ENCODE measurements around the gene EMCN.

DNA sequence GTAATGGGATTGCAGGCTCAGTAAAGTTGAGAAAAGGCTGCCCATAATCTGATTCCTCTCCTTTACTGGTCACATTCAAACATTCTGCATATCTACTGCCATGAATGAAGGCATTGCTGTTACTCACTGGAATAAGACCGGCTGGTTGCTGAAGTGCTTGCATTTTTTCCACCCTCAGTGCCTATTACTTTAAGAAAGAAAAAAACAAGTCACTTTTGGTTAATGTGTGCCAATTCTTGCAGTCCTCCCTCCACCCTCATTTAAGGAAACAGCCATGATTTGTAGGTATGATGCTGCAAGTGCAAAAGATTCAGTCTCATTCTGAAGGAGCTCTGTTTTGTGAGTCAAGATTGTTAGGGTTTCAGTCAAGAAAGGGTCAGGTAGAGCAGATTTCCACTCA, 94.9 kb downstream of the EMCN start:
- no peak for TF ChIP-seq ETV6 (CRISPR knock-in tag; IDR thresholded peaks at IDR 0.05)
- TF ChIP-seq, protein P1, sequence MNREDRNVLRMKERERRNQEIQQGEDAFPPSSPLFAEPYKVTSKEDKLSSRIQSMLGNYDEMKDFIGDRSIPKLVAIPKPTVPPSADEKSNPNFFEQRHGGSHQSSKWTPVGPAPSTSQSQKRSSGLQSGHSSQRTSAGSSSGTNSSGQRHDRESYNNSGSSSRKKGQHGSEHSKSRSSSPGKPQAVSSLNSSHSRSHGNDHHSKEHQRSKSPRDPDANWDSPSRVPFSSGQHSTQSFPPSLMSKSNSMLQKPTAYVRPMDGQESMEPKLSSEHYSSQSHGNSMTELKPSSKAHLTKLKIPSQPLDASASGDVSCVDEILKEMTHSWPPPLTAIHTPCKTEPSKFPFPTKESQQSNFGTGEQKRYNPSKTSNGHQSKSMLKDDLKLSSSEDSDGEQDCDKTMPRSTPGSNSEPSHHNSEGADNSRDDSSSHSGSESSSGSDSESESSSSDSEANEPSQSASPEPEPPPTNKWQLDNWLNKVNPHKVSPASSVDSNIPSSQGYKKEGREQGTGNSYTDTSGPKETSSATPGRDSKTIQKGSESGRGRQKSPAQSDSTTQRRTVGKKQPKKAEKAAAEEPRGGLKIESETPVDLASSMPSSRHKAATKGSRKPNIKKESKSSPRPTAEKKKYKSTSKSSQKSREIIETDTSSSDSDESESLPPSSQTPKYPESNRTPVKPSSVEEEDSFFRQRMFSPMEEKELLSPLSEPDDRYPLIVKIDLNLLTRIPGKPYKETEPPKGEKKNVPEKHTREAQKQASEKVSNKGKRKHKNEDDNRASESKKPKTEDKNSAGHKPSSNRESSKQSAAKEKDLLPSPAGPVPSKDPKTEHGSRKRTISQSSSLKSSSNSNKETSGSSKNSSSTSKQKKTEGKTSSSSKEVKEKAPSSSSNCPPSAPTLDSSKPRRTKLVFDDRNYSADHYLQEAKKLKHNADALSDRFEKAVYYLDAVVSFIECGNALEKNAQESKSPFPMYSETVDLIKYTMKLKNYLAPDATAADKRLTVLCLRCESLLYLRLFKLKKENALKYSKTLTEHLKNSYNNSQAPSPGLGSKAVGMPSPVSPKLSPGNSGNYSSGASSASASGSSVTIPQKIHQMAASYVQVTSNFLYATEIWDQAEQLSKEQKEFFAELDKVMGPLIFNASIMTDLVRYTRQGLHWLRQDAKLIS (CRISPR knock-in tag; IDR thresholded peaks at IDR 0.05; ENCODE audit: borderline replicate concordance), result no peak
- TF ChIP-seq, protein P2, sequence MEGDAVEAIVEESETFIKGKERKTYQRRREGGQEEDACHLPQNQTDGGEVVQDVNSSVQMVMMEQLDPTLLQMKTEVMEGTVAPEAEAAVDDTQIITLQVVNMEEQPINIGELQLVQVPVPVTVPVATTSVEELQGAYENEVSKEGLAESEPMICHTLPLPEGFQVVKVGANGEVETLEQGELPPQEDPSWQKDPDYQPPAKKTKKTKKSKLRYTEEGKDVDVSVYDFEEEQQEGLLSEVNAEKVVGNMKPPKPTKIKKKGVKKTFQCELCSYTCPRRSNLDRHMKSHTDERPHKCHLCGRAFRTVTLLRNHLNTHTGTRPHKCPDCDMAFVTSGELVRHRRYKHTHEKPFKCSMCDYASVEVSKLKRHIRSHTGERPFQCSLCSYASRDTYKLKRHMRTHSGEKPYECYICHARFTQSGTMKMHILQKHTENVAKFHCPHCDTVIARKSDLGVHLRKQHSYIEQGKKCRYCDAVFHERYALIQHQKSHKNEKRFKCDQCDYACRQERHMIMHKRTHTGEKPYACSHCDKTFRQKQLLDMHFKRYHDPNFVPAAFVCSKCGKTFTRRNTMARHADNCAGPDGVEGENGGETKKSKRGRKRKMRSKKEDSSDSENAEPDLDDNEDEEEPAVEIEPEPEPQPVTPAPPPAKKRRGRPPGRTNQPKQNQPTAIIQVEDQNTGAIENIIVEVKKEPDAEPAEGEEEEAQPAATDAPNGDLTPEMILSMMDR (IDR thresholded peaks at IDR 0.05), result no peak
- TF ChIP-seq NR3C1 (CRISPR knock-in tag; conservative IDR thresholded peaks at IDR 0.05; ENCODE audit: low read depth), result no peak
